K562 (cell line): Measurements from ENCODE around the gene PPP1R37. TPM values are rescaled to one million over a fixed set of nuclear protein-coding genes. Genes with fewer than 3 reads are reported as not detected.
A peak's percentile ranks its signal among the peaks of the same experiment; 100 is the strongest.

Experiments
- ATAC-seq: fragments of 200-7000 bp; cut with Tn5 transposase; 3 replicates; pipeline ENCODE4 v1.9.1; 2020; ENCODE audit warnings: moderate library complexity
- BruUV-seq: library from RNA; stranded (reverse); fragments of 400-500 nt; replicated peaks from 2 replicates; lab custom pipeline; 2021; lab: Mats Ljungman, UMichigan
- CTCF ChIA-PET: fragments of 300-600 bp; formaldehyde crosslinking; extraction: SDS; loops from one replicate; lab custom pipeline; 2021; ENCODE audit warnings: low intra/inter-chr PET ratio; lab: Yijun Ruan, JAX
- POLR2A ChIA-PET: fragments of 300-600, 350-650 bp; sonication (Branson Sonifier 250); formaldehyde crosslinking; extraction: SDS; loops from one replicate; lab custom pipeline; 2021; ENCODE audit warnings: antibody characterized with exemption, inconsistent platforms; lab: Yijun Ruan, JAX
- DNase-seq, 4 experiments: peaks; one replicate each; pipeline versions ENCODE4 v3.0.0 to v3.0.0-alpha.2; 2011 to 2018; ENCODE audit warnings: low spot score in 3 of 4, mixed read lengths in 3 of 4; ENCODE audit errors: extremely low read depth in 1 of 4
- FAIRE-seq: peaks from 2 replicates; lab custom pipeline; 2011; peaks lifted over from hg19 to GRCh38; lab: Jason Lieb, UNC
- H2AFZ ChIP-seq: 2 replicates; pipeline ENCODE4 v1.6.0; 2011; ENCODE audit warnings: low read depth, low read length, control low read depth, inconsistent platforms
- H3K27ac ChIP-seq: fragments of 200-600 bp; 3 replicates; pipeline ENCODE4 v1.8.0; 2011; ENCODE audit warnings: low read depth, mild to moderate bottlenecking, control low read depth, inconsistent platforms, low read length, moderate library complexity, mixed read lengths; ENCODE audit errors: extremely low read depth
- H3K27me3 ChIP-seq, 2 experiments: fragments of 300-600 bp in 1 of 2; 2 replicates in 1 of 2; 3 replicates in 1 of 2; pipeline versions ENCODE4 v1.6.0 to v1.8.0; 2011; ENCODE audit warnings: inconsistent platforms in 2 of 2, low read length in 2 of 2, mild to moderate bottlenecking in 1 of 2, mixed read lengths in 1 of 2, moderate library complexity in 1 of 2; ENCODE audit not compliant: control insufficient read depth in 2 of 2, insufficient read depth in 2 of 2
- H3K36me3 ChIP-seq: fragments of 300-600 bp; 3 replicates; pipeline ENCODE4 v1.8.0; 2011; ENCODE audit warnings: mild to moderate bottlenecking, low read length, inconsistent platforms; ENCODE audit not compliant: control insufficient read depth, insufficient read depth
- H3K4me1 ChIP-seq, 2 experiments: fragments of 200-600 bp in 1 of 2; replicated peaks in 1 of 2; 2 replicates in 1 of 2; 3 replicates in 1 of 2; pipeline versions ENCODE4 v1.5.1 to v1.8.0; 2011; ENCODE audit warnings: inconsistent platforms in 2 of 2, low read length in 2 of 2, mild to moderate bottlenecking in 1 of 2, mixed read lengths in 1 of 2, moderate library complexity in 1 of 2; ENCODE audit not compliant: control insufficient read depth in 2 of 2, insufficient read depth in 2 of 2
- H3K4me2 ChIP-seq: 2 replicates; pipeline ENCODE4 v1.6.1; 2011; ENCODE audit warnings: low read length, control low read depth, inconsistent platforms, mixed read lengths; ENCODE audit not compliant: insufficient read depth
- H3K4me3 ChIP-seq: fragments of 200-600 bp; sonication (generic), shearing (Covaris generic); 2 replicates; pipeline ENCODE4 v1.5.1; 2016; ENCODE audit warnings: control low read depth, inconsistent platforms
- H3K79me2 ChIP-seq: fragments of 200-600 bp; 3 replicates; pipeline ENCODE4 v1.8.0; 2011; ENCODE audit warnings: low read length, inconsistent platforms; ENCODE audit not compliant: control insufficient read depth, insufficient read depth
- H3K9ac ChIP-seq, 2 experiments: 2 replicates each; pipeline versions ENCODE4 v1.6.0 to v1.6.1; 2011; ENCODE audit warnings: low read depth in 2 of 2, low read length in 2 of 2, control low read depth in 1 of 2, inconsistent platforms in 1 of 2, mild to moderate bottlenecking in 1 of 2, mixed read lengths in 1 of 2; ENCODE audit not compliant: insufficient read depth in 1 of 2
- H3K9me1 ChIP-seq: one replicate; pipeline ENCODE4 v1.6.0; 2011; ENCODE audit warnings: inconsistent platforms, mild to moderate bottlenecking, low read length, moderate library complexity; ENCODE audit not compliant: control insufficient read depth, insufficient read depth
- H3K9me3 ChIP-seq: replicated peaks from 2 replicates; pipeline ENCODE4 v1.5.1; 2011; ENCODE audit warnings: low read depth, low read length, inconsistent platforms; ENCODE audit not compliant: control insufficient read depth, insufficient read depth
- H4K20me1 ChIP-seq: replicated peaks from 2 replicates; pipeline ENCODE4 v1.6.1; 2011; ENCODE audit warnings: low read length, inconsistent platforms, mixed read lengths; ENCODE audit not compliant: control insufficient read depth, insufficient read depth
- DLX4 ChIP-seq: fragments of 250-450 bp; sonication (Bioruptor Pico); IDR thresholded peaks from 2 replicates; pipeline ENCODE4 v1.6.1; 2021; ENCODE audit warnings: mild to moderate bottlenecking
- ELK1 ChIP-seq: sonication (generic); formaldehyde crosslinking; IDR thresholded peaks from 2 replicates; pipeline ENCODE4 v1.8.1; 2022; ENCODE audit warnings: missing genetic modification reagents
- ZNF316 ChIP-seq: fragments of 450-650 bp; IDR thresholded peaks from 2 replicates; pipeline ENCODE4 v1.6.1; 2016
- ZNF609 ChIP-seq: sonication (generic); formaldehyde crosslinking; IDR thresholded peaks from 2 replicates; pipeline ENCODE4 v1.8.1; 2023; ENCODE audit warnings: missing genetic modification reagents, mild to moderate bottlenecking, borderline replicate concordance
- ZNF764 ChIP-seq: fragments of 250-450 bp; sonication (Bioruptor Pico); IDR thresholded peaks from 2 replicates; pipeline ENCODE4 v1.4.0; 2020; ENCODE audit warnings: low read depth, mild to moderate bottlenecking, moderate library complexity
- WGBS: fragments of 100-300 bp; shearing (Covaris generic); methylation state at CpG from one replicate; pipeline ENCODE4 v1.1.6; 2016; ENCODE audit warnings: low coverage, mixed read lengths; ENCODE audit not compliant: insufficient coverage; ENCODE audit errors: missing lambda C conversion rate; 5-methylcytosine and 5-hydroxymethylcytosine counted together
- in situ Hi-C: fragments of 300-500 bp; cut with MboI; formaldehyde crosslinking; loops from 4 replicates; pipeline ENCODE4 v1.15.0; 2018; ENCODE audit warnings: inconsistent platforms, mixed read lengths
- intact Hi-C: fragments of 100-400 bp; cut with micrococcal nuclease; formaldehyde crosslinking; loops from 2 replicates; pipeline ENCODE4 v1.14.2; 2022
- polyA plus RNA-seq, 8 experiments: library from polyadenylated mRNA; depleted of rRNA in 4 of 8; stranded (reverse) in 5 of 8; unstranded in 3 of 8; fragments of >200 nt; fragmentation: Nextera tagmentation in 2 of 8; fragmentation: Illumina TruSeq in 1 of 8; extraction: Ambion mirVana in 2 of 8; extraction: Trizol in 1 of 8; gene quantifications; 2 replicates each; pipeline versions ENCODE4 v1.2.1 to v1.2.3, GENCODE V29; 2011 to 2014; ENCODE audit warnings: inconsistent platforms in 1 of 8, missing spikeins in 1 of 8
- total RNA-seq, 7 experiments: library from RNA; depleted of rRNA in 6 of 7; stranded (reverse); fragments of >200 nt in 6 of 7; fragmentation: Illumina TruSeq in 2 of 7; extraction: Trizol in 2 of 7; gene quantifications; 2 replicates each; pipeline versions ENCODE4 v1.2.1 to v1.2.3, GENCODE V29; 2011 to 2021; ENCODE audit warnings: low replicate concordance in 1 of 7

Gene PPP1R37
- total and polyA plus RNA-seq, 9 of the 15 experiments (the other 6 are each of a cell fraction or from before 2014, with no cell fraction given), result 0.04 to 20.3 (median 7.3) TPM

- Histone ChIP-seq H3K4me1 (peaks cover 9 to 31% of the 10 kb centered on the region in 2 experiments; a peak in 4 of 5 replicates), H3K79me2 (peaks cover 83% of the 10 kb centered on the region), H3K9me1 (peaks cover 4% of the 10 kb centered on the region), H3K4me3 (no peak overlapping the region), H2AFZ (no peak overlapping the region), H3K27me3 (no peaks in the 10 kb centered on the region), H3K9me3 (no peaks in the 10 kb centered on the region), H3K36me3 (peaks cover 32% of the 10 kb centered on the region; the same call in 2 of the 3 replicates), H3K27ac (no peak overlapping the region), H4K20me1 (peaks cover 63% of the 10 kb centered on the region), H3K4me2 (no peak overlapping the region), H3K9ac (peak overlapping the region in 1 of 2 experiments; percentile 56; a peak in 1 of 4 replicates)
- 69% methylated on average over 22 of the region's 26 CpGs for whole genome bisulfite sequencing
- no peak for DNase-seq
- ChIA-PET CTCF (no interaction called here), POLR2A (interaction anchor here (1.3 to 2.2 kb wide), 2 partner anchors 9 to 11 kb away, joined by 5 to 6 read pairs; partner anchors contain the start of gene PPP1R37)
- FAIRE-seq, result no peak
- in situ Hi-C loops, result no loop called here
- intact Hi-C loops, result no loop called here
- TF ChIP-seq ZNF764 (CRISPR knock-in tag) (no peak), DLX4 (no peak), ELK1 (CRISPR knock-in tag) (no peak), ZNF316 (no peak), ZNF609 (CRISPR knock-in tag) (no peak)
- no peak for ATAC-seq
- no TSS peak for BruUV-seq
Observed at GRCh38 chr19:45103508-45104319, 10.7 kb downstream of the PPP1R37 start.
